Endometrial microvascular endothelial cells (primary cell): ENCODE results near the gene P3H2. TPM values are rescaled to one million over a fixed set of nuclear protein-coding genes. Genes with fewer than 3 reads are reported as not detected.
"Not testable (repeated sequence)": the region's sequence is repeated elsewhere in the genome, so short reads cannot be mapped to it uniquely, and the experiment has no call there.

Source experiments
- in situ Hi-C: cut with HindIII; loops from 2 replicates; pipeline ENCODE4 v1.10.0; 2017; ENCODE audit warnings: low sequenced_read_pairs, low pct_unique_long_range_greater_than_20kb; ENCODE audit errors: inconsistent ontology term
- total RNA-seq: library from RNA; depleted of rRNA; stranded (reverse); fragments of >200 nt; gene quantifications from one replicate; pipeline ENCODE4 v1.2.3, GENCODE V29; 2015; ENCODE audit errors: inconsistent ontology term

Gene P3H2
- total RNA-seq = 24.2 TPM

GRCh38 chr3:190120269-190121060 is at the start of gene P3H2:
TSS of gene P3H2 (minus strand) at chr3:190120897. CDS start at chr3:190120731, 166 bp downstream.
- in situ Hi-C loops = no loop called here

- in situ Hi-C loops = no loop called here
Measured at GRCh38 chr3:190169877-190170276, 49.2 kb upstream of the P3H2 start.

GRCh38 chr3:190169243-190169642 is 48.5 kb upstream of the P3H2 start:
- in situ Hi-C loops = no loop called here

GRCh38 chr3:190167936-190168680 is 47.4 kb upstream of the P3H2 start:
- in situ Hi-C loops = no loop called here

GRCh38 chr3:190166948-190167347 is 46.3 kb upstream of the P3H2 start:
- in situ Hi-C loops = no loop called here

- in situ Hi-C loops = no loop called here
Measured at GRCh38 chr3:190165253-190165652, 44.6 kb upstream of the P3H2 start.

- in situ Hi-C loops = not testable (repeated sequence)
Measured at GRCh38 chr3:190162013-190162412, 41.3 kb upstream of the P3H2 start.

- in situ Hi-C loops = no loop called here
Measured at GRCh38 chr3:190159902-190160435, 39.3 kb upstream of the P3H2 start.

- in situ Hi-C loops = no loop called here
Measured at GRCh38 chr3:190158261-190158660, 37.6 kb upstream of the P3H2 start.

- in situ Hi-C loops = no loop called here
Measured at GRCh38 chr3:190155752-190156151, 35.1 kb upstream of the P3H2 start.

GRCh38 chr3:190150681-190151080 is 30.0 kb upstream of the P3H2 start:
- in situ Hi-C loops = no loop called here

GRCh38 chr3:190149830-190150619 is 29.3 kb upstream of the P3H2 start:
- in situ Hi-C loops = not testable (repeated sequence)

- in situ Hi-C loops = not testable (repeated sequence)
Measured at GRCh38 chr3:190144793-190145192, 24.1 kb upstream of the P3H2 start.

- in situ Hi-C loops = no loop called here
Measured at GRCh38 chr3:190142041-190142440, 21.3 kb upstream of the P3H2 start.

- in situ Hi-C loops = no loop called here
Measured at GRCh38 chr3:190139365-190139764, 18.7 kb upstream of the P3H2 start.

- in situ Hi-C loops = no loop called here
Measured at GRCh38 chr3:190132371-190132770, 11.7 kb upstream of the P3H2 start.

- in situ Hi-C loops = no loop called here
Measured at GRCh38 chr3:190131329-190131728, 10.6 kb upstream of the P3H2 start.

GRCh38 chr3:190130696-190131095 is 10.0 kb upstream of the P3H2 start:
- in situ Hi-C loops = no loop called here

- in situ Hi-C loops = no loop called here
Measured at GRCh38 chr3:190130037-190130436, 9.3 kb upstream of the P3H2 start.
